Esophagus squamous epithelium (tissue), 4 donors: ENCODE data around the gene MGAT4B.
"Not testable (repeated sequence)": the region's sequence is repeated elsewhere in the genome, so short reads cannot be mapped to it uniquely, and the experiment has no call there.

Experiments
- CTCF ChIP-seq, 6 experiments: fragments of 450-650 bp in 4 of 6; fragments of 200-600 bp in 2 of 6; sonication (generic) in 2 of 6; IDR thresholded peaks; one replicate each; pipeline ENCODE4 v1.5.1; 2016 to 2019; ENCODE audit warnings: antibody characterized with exemption in 6 of 6, mild to moderate bottlenecking in 4 of 6, moderate library complexity in 4 of 6
- POLR2A ChIP-seq, 4 donors: fragments of 450-650 bp; IDR thresholded peaks; one replicate each; pipeline ENCODE4 v1.6.1; 2017; ENCODE audit warnings: antibody characterized with exemption in 4 of 4, mild to moderate bottlenecking in 4 of 4, moderate library complexity in 3 of 4

DNA sequence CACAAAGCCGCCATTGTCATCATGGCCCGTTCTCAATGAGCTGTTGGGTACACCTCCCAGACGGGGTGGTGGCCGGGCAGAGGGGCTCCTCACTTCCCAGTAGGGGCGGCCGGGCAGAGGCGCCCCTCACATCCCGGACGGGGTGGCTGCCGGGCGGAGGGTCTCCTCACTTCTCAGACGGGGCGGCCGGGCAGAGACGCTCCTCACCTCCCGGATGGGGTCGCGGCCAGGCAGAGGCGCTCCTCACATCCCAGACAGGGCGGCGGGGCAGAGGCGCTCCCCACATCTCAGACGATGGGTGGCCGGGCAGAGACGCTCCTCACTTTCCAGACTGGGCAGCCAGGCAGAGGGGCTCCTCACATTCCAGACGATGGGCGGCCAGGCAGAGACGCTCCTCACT is 28.2 kb upstream of the MGAT4B start:
- not testable (repeated sequence) for TF ChIP-seq CTCF, POLR2A (IDR thresholded peaks at IDR 0.05)
